Calu3 (cell line): ENCODE results near the gene ENC1. TPM values are rescaled to one million over a fixed set of nuclear protein-coding genes. Genes with fewer than 3 reads are reported as not detected.

ENCODE experiments used
- BruUV-seq: library from RNA; stranded (reverse); fragments of 400-500 nt; replicated peaks from 2 replicates; lab custom pipeline; 2021; lab: Mats Ljungman, UMichigan
- CTCF ChIA-PET: fragments of 300-600 bp; sonication (Branson Sonifier 250); formaldehyde crosslinking; loops from one replicate; lab custom pipeline; 2022; ENCODE audit warnings: antibody characterized with exemption; lab: Charles Lee
- DNase-seq: peaks from one replicate; pipeline ENCODE4 v3.0.0; 2022
- H3K27ac Mint-ChIP-seq: one replicate; pipeline ENCODE4 v1.8.0; 2022; ENCODE audit warnings: mixed read lengths; ENCODE audit not compliant: unreplicated experiment
- H3K27me3 Mint-ChIP-seq: one replicate; pipeline ENCODE4 v1.8.0; 2022; ENCODE audit warnings: mixed read lengths; ENCODE audit not compliant: unreplicated experiment
- H3K36me3 Mint-ChIP-seq: one replicate; pipeline ENCODE4 v1.8.0; 2022; ENCODE audit warnings: mild to moderate bottlenecking, moderate library complexity, mixed read lengths; ENCODE audit not compliant: insufficient read depth, unreplicated experiment
- H3K4me1 Mint-ChIP-seq: one replicate; pipeline ENCODE4 v1.8.0; 2022; ENCODE audit warnings: mild to moderate bottlenecking, low read depth, mixed read lengths; ENCODE audit not compliant: unreplicated experiment
- H3K4me3 Mint-ChIP-seq: one replicate; pipeline ENCODE4 v1.8.0; 2022; ENCODE audit warnings: mild to moderate bottlenecking, low read depth, moderate library complexity, mixed read lengths; ENCODE audit not compliant: unreplicated experiment
- H3K9me3 Mint-ChIP-seq: one replicate; pipeline ENCODE4 v1.8.0; 2022; ENCODE audit warnings: low read depth, mixed read lengths; ENCODE audit not compliant: unreplicated experiment
- CTCF ChIP-seq: fragments of 200-600 bp; IDR thresholded peaks from one replicate; pipeline ENCODE4 v1.8.0; 2022; ENCODE audit warnings: antibody characterized with exemption; ENCODE audit not compliant: unreplicated experiment
- intact Hi-C: fragments of 100-400 bp; cut with micrococcal nuclease; formaldehyde crosslinking; loops from one replicate; pipeline ENCODE4 v1.10.0; 2022; ENCODE audit not compliant: unreplicated experiment
- total RNA-seq: library from RNA; stranded (reverse); gene quantifications from 2 replicates; pipeline ENCODE4 v1.2.3, GENCODE V29; 2022

Gene ENC1
- total RNA-seq, 1 experiment from 2014 or later = 91.6 TPM

GRCh38 chr5:74651710-74652109 lies 11.2 kb upstream of the ENC1 start:
- Mint-ChIP-seq H3K9me3 (no peaks in the 10 kb centered on the region), H3K27ac (no peak overlapping the region), H3K4me1 (peaks cover 32% of the 10 kb centered on the region), H3K4me3 (no peak overlapping the region), H3K36me3 (no peaks in the 10 kb centered on the region), H3K27me3 (no peaks in the 10 kb centered on the region)
- no TSS peak for BruUV-seq
- no peak for TF ChIP-seq CTCF
- intact Hi-C loops = no loop called here
- no peak for DNase-seq
- CTCF ChIA-PET = no interaction called here

- intact Hi-C loops = loop anchor here (1.0 to 10.0 kb wide), 8 partner anchors 525 to 1055 kb away; no protein-coding TSS in a partner anchor
- Mint-ChIP-seq H3K27me3 (no peaks in the 10 kb centered on the region), H3K9me3 (no peaks in the 10 kb centered on the region), H3K4me1 (peaks cover 40% of the 10 kb centered on the region), H3K27ac (no peak overlapping the region), H3K4me3 (no peak overlapping the region), H3K36me3 (no peaks in the 10 kb centered on the region)
- CTCF ChIA-PET = interaction anchor here (0.5 to 1.9 kb wide), 12 partner anchors 9 to 665 kb away, joined by 3 to 8 read pairs (median 4); partner anchors contain the start of genes ENC1 and HEXB
- DNase-seq = no peak
- no TSS peak for BruUV-seq
- no peak for TF ChIP-seq CTCF
These were observed 9.0 kb upstream of the ENC1 start for GRCh38 chr5:74649421-74649973.

GRCh38 chr5:74648835-74649293 lies 8.3 kb upstream of the ENC1 start:
- no TSS peak for BruUV-seq
- Mint-ChIP-seq H3K27ac (no peak overlapping the region), H3K36me3 (no peaks in the 10 kb centered on the region), H3K4me1 (peaks cover 40% of the 10 kb centered on the region), H3K4me3 (no peak overlapping the region), H3K9me3 (no peaks in the 10 kb centered on the region), H3K27me3 (no peaks in the 10 kb centered on the region)
- intact Hi-C loops = loop anchor here (1.0 to 10.0 kb wide), 8 partner anchors 524 to 1054 kb away; no protein-coding TSS in a partner anchor
- TF ChIP-seq CTCF = peak; percentile 82
- CTCF ChIA-PET = interaction anchor here (0.6 to 1.9 kb wide), 9 partner anchors 12 to 855 kb away, joined by 3 to 8 read pairs (median 5); partner anchors contain the start of gene HEXB
- peak; percentile 52 for DNase-seq

- intact Hi-C loops = loop anchor here (10.0 kb wide), 5 partner anchors 522 to 1052 kb away; no protein-coding TSS in a partner anchor
- Mint-ChIP-seq H3K9me3 (no peaks in the 10 kb centered on the region), H3K27ac (no peak overlapping the region), H3K36me3 (peaks cover 7% of the 10 kb centered on the region), H3K4me3 (no peak overlapping the region), H3K4me1 (peaks cover 55% of the 10 kb centered on the region), H3K27me3 (no peaks in the 10 kb centered on the region)
- DNase-seq = no peak
- TF ChIP-seq CTCF = no peak
- no TSS peak for BruUV-seq
- CTCF ChIA-PET = interaction anchor here (0.6 to 1.5 kb wide), 3 partner anchors 128 to 612 kb away, joined by 3 to 4 read pairs (median 4); no protein-coding TSS in a partner anchor
These were observed 6.6 kb upstream of the ENC1 start for GRCh38 chr5:74647096-74647495.
